ENCODE results near the gene SMIM44.

DNA sequence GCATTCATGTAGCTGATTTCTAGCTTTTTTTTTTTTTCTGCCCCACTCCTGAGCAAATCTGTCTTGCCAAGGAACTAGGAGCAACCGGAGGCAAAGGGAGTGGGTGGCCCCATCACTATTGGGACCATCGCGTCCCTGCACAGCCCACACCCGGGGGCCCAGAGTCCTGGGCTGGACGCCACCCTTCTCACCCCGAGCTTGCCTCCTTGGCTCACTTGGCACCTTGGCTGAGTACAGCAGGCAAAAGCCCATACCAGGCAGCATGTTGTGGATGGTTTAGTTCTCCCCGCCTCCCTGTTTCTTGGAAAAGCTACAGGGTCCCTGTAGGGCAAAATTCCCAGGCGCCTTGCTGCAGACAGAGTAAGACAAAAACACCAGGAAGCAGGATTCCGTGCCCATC is 16.6 kb downstream of the SMIM44 start:
- TF ChIP-seq, protein P1, sequence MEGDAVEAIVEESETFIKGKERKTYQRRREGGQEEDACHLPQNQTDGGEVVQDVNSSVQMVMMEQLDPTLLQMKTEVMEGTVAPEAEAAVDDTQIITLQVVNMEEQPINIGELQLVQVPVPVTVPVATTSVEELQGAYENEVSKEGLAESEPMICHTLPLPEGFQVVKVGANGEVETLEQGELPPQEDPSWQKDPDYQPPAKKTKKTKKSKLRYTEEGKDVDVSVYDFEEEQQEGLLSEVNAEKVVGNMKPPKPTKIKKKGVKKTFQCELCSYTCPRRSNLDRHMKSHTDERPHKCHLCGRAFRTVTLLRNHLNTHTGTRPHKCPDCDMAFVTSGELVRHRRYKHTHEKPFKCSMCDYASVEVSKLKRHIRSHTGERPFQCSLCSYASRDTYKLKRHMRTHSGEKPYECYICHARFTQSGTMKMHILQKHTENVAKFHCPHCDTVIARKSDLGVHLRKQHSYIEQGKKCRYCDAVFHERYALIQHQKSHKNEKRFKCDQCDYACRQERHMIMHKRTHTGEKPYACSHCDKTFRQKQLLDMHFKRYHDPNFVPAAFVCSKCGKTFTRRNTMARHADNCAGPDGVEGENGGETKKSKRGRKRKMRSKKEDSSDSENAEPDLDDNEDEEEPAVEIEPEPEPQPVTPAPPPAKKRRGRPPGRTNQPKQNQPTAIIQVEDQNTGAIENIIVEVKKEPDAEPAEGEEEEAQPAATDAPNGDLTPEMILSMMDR (IDR thresholded peaks at IDR 0.05): no peak
- TF ChIP-seq, protein P2, sequence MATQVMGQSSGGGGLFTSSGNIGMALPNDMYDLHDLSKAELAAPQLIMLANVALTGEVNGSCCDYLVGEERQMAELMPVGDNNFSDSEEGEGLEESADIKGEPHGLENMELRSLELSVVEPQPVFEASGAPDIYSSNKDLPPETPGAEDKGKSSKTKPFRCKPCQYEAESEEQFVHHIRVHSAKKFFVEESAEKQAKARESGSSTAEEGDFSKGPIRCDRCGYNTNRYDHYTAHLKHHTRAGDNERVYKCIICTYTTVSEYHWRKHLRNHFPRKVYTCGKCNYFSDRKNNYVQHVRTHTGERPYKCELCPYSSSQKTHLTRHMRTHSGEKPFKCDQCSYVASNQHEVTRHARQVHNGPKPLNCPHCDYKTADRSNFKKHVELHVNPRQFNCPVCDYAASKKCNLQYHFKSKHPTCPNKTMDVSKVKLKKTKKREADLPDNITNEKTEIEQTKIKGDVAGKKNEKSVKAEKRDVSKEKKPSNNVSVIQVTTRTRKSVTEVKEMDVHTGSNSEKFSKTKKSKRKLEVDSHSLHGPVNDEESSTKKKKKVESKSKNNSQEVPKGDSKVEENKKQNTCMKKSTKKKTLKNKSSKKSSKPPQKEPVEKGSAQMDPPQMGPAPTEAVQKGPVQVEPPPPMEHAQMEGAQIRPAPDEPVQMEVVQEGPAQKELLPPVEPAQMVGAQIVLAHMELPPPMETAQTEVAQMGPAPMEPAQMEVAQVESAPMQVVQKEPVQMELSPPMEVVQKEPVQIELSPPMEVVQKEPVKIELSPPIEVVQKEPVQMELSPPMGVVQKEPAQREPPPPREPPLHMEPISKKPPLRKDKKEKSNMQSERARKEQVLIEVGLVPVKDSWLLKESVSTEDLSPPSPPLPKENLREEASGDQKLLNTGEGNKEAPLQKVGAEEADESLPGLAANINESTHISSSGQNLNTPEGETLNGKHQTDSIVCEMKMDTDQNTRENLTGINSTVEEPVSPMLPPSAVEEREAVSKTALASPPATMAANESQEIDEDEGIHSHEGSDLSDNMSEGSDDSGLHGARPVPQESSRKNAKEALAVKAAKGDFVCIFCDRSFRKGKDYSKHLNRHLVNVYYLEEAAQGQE (IDR thresholded peaks at IDR 0.05; ENCODE audit: insufficient read depth in 1 of 2, low read depth in 2 of 2, low read length in 1 of 2): no peak
- no peak for TF ChIP-seq TCF7L2 (IDR thresholded peaks at IDR 0.05; ENCODE audit: low read depth, low read length)
- no peak for TF ChIP-seq SIN3A (IDR thresholded peaks at IDR 0.05; ENCODE audit: borderline replicate concordance, insufficient read depth, low read depth, low read length)

Data from Panc1 (cell line).